Activated CD4-positive, alpha-beta T cell treated with anti-CD3 and anti-CD28 coated beads, Interleukin-2, amount 50 U/mL, for 1 hour (primary cell): Measurements from ENCODE around the gene DENND2D.
"Not testable (repeated sequence)": the region's sequence is repeated elsewhere in the genome, so short reads cannot be mapped to it uniquely, and the experiment has no call there.

Source experiments
- DNase-seq: peaks from one replicate; pipeline ENCODE4 v3.0.0-alpha.2; 2020

DENND2D gene

DNA sequence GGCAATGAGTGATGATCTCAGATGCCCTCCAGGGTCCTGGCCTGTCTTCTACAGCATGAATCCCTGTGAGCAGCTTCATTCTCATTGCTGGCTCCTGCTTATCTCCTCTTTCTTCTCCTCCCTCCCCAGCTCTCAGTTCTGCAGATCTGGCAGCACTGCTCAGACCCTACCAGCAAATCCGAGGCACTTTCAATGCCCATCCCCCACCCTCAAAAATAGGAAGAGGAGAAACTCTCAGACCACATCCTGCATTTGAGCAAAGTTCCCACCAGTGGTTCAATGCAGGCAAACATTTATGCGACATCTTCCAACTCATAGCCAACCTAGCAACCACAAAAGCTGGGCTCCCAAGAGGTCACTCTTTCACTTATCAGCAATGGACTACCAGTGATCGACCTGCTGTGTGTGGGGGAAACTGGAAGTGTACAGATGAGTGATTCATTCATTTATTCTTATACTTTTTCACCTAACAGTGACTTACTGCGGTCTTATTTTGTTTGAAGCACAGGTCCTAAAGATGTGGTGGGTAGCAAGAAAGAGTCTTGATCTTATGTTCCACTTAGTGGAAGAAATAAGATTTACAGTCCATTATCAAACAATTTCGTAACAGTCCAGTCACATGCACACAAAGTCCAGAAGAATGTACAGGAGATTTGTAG, 21.3 kb upstream of the DENND2D start:
- DNase-seq = no peak

DNA sequence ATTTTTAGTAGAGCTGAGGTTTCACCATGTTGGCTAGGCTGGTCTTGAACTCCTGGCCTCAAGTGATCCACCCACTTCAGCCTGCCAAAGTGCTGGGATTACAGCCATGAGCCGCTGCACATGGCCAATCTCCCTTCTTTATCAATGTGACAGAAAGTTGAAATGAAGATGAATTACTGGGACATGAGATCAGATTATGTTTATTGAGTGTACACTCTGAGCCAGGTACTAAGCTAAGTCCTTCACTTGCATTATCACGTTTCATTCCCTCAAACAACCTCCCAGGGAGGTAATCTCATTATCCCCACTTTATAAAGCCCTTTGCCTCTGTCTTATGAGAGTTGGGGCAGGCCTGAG, 20.8 kb upstream of the DENND2D start:
- no peak for DNase-seq

GRCh38 chr1:111220302-111220890, 19.9 kb upstream of the DENND2D start:
- DNase-seq = no peak

GRCh38 chr1:111219557-111220286, 19.3 kb upstream of the DENND2D start:
- DNase-seq = no peak

GRCh38 chr1:111218701-111219556, 18.5 kb upstream of the DENND2D start:
- DNase-seq = no peak

- no peak for DNase-seq
Observed at GRCh38 chr1:111217183-111217910, 16.9 kb upstream of the DENND2D start.

GRCh38 chr1:111216751-111217150, 16.3 kb upstream of the DENND2D start:
- no peak for DNase-seq

GRCh38 chr1:111215285-111215684, 14.8 kb upstream of the DENND2D start:
- DNase-seq = not testable (repeated sequence)

GRCh38 chr1:111214884-111215283, 14.4 kb upstream of the DENND2D start:
- peak; percentile 55 for DNase-seq

DNA sequence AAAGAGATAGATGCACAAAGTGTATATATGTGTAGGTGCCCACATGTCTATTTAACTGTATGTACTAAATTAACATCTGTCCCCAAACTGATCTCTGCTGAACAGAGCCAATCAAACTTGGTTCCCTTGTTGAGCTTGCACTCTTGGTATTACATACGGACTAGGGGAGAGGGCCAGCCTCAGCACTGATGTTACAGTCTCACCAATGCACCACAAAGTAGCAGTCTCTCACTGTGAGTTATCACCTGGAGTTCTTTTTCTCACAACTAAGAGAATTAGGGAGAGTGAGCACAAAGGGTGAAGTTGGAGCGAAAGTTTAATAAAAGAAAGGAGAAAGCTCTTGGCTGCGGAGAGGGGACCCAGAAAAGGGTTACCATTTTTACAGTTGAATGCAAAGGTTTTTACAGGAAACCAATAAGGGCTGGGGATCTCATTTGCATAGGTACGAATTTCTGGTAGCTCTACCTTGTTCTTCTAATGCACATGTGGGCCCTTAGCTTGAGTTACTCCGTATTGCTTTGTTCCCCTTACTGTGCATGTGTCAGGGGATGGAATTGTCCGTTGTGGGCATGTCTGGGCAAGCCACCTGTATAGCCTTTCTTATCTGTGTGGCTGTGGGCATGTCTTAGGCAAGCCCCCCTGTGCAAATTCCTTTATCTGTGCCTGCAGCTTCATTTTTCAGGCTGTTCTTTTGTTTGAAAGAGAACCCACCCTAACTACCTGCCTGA, 13.8 kb upstream of the DENND2D start:
- no peak for DNase-seq

- no peak for DNase-seq
Observed at GRCh38 chr1:111213412-111213811, 13.0 kb upstream of the DENND2D start.

DNA sequence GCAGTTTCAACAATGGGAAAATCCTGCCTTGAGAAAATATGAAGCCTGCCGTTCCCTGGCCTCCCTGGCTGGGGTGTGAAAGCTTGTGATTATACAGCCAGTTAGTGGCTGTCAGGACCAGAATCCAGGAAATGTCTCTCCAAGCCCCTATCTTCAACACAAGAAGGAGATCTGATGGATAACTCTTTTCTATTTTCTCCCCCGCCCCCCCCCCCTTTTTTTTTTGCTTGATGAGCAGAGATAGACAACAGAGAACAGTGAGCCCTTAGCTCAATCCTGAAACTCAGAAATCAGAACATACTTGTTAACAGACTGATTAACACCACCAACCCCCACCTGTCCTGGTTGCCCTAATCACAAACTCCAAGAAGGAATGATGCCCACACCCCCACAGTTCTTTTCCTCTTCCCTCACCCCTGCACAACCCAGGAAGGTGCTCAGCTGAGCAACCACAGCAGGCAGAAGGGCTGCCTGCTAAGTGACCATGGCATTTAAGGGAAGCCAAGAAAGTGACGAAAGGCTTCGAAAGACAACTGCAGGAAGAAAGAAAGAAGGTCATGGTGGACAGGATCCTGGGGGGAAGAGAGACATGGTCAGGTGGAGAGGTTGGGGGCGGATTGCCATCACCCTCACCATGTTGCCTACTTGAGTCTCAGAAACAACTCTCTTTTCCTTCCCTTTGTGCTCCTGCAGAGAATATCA, 12.3 kb upstream of the DENND2D start:
- DNase-seq = no peak

- no peak for DNase-seq
Observed at GRCh38 chr1:111211921-111212320, 11.5 kb upstream of the DENND2D start.

GRCh38 chr1:111209622-111210021, 9.2 kb upstream of the DENND2D start:
- DNase-seq = no peak

GRCh38 chr1:111208921-111209320, 8.5 kb upstream of the DENND2D start:
- DNase-seq = no peak

DNA sequence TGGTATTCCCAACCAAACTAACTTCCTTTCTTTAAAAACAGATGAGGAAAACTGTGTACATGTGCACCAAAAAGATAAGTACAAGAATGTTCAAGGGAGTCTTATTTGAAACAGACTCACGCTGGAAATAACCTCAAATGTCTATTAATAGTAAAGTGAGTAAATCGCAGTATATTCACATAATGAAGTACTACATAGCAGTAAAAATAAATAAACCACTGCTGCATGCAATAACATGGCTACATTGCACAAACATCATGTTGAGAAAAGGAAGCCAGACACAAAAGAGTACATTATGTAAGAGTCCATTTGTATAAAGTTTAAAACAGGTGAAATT, 5.2 kb upstream of the DENND2D start:
- DNase-seq = no peak

DNA sequence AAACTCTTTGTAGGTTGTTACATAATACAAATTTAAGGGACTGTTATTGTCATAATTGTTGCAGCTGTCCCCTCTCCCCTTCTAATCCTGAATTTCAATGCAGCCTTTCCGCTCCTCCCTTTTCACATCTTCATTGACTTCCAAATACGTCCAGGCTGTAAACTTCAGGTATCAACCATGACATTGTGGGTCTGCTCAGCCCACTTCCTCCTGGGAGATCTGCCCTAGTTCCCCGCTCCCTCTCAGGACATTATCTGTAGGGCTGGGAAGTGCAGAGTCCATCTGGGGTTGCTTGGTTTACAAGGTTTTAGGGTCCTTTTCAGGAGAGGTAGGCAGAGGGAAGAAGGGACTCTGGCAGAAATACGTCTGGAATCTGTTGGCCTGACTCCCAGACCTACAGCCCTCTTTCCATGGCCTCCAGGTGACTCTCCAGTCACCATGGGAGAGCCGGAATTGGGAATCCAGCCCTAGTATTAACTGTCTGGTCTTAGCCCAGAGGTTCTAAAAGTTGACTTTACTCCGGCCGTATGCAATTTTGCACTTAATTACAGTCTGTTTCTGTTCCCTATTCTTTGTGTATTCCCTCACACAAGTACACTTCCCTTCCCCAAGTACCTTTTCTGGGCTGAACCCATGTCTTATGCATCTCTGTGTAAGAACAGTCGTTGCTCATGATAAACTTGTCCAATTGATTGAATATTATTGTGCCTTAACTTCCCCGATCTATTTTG, 4.7 kb upstream of the DENND2D start:
- no peak for DNase-seq

DNA sequence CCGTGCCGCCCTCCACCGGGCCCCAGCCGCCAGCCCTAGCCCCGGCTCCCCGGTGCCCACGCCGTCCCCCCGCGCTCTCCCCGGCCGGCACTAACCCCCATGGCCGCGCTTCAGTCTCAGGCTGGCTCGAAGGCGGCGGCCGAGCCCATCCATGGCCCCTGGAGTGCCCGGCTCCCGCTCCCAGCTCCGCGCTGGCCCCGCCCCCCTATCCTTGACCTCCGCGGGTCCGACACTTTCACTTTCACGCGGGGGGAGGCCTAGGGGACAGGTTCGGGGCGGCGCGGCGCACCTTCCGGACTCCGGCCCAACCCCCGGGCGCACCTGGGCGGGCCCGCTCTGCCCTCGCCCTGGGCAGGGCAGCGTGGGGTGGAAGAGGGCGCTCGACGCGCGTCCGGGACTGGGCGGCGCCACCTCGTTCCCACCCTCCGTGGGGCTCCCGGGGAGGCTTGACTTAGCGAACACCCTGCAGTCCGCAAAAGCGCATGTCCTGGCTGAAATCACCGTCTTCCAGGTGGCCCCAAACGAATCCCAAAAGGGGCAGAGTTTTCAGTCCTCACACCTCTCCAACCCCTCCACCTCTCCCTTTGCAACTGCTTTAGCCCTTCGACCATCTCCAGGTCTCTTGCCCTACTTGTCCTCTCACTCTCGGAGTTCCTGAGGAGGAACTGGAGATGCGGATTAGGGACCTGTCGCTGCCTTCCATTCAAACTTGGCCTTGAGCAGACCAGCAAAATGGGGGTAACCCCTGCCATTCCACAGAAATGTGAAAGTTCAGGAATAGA, 3.9 kb upstream of the DENND2D start:
- DNase-seq = peak; percentile 72

GRCh38 chr1:111203681-111204200, 3.3 kb upstream of the DENND2D start:
- peak; percentile 79 for DNase-seq
